CD8-positive, alpha-beta memory T cell (primary cell): Measurements from ENCODE around the gene ADGRF3. TPM values are rescaled to one million over a fixed set of nuclear protein-coding genes. Genes with fewer than 3 reads are reported as not detected.
"Not testable (repeated sequence)": the region's sequence is repeated elsewhere in the genome, so short reads cannot be mapped to it uniquely, and the experiment has no call there.

Source experiments
- CTCF ChIA-PET: fragments of 350-600 bp; sonication (Branson Sonifier 250); formaldehyde crosslinking; loops from one replicate; lab custom pipeline; 2021; ENCODE audit warnings: antibody characterized with exemption; lab: Charles Lee
- POLR2A ChIA-PET: fragments of 350-600 bp; sonication (Branson Sonifier 250); formaldehyde crosslinking; loops from one replicate; lab custom pipeline; 2021; ENCODE audit warnings: antibody characterized with exemption; lab: Charles Lee
- DNase-seq, 5 donors: peaks; one replicate each; pipeline versions ENCODE4 v3.0.0 to v3.0.0-alpha.2; 2020 to 2022; ENCODE audit warnings: mixed read lengths in 1 of 5
- H3K27ac ChIP-seq: one replicate; pipeline ENCODE4 v1.7.0; 2013; ENCODE audit warnings: low read depth, mild to moderate bottlenecking, low read length, moderate library complexity
- H3K27me3 ChIP-seq: 2 replicates; pipeline ENCODE4 v1.7.0; 2013; ENCODE audit warnings: low read length, mild to moderate bottlenecking; ENCODE audit not compliant: insufficient read depth, poor library complexity, severe bottlenecking
- H3K36me3 ChIP-seq: 2 replicates; pipeline ENCODE4 v1.7.0; 2013; ENCODE audit warnings: mild to moderate bottlenecking, low read length, moderate library complexity; ENCODE audit not compliant: insufficient read depth
- H3K4me1 ChIP-seq: 2 replicates; pipeline ENCODE4 v1.7.0; 2013; ENCODE audit warnings: mild to moderate bottlenecking, low read length, moderate library complexity; ENCODE audit not compliant: insufficient read depth
- H3K4me3 ChIP-seq: 2 replicates; pipeline ENCODE4 v1.7.0; 2013; ENCODE audit warnings: mild to moderate bottlenecking, low read length
- H3K9me3 ChIP-seq: 2 replicates; pipeline ENCODE4 v1.7.0; 2013; ENCODE audit warnings: mild to moderate bottlenecking, low read length
- H3K27ac Mint-ChIP-seq, 8 donors: one replicate each; pipeline ENCODE4 v1.8.0; 2020 to 2021; ENCODE audit warnings: mixed read lengths in 8 of 8, mild to moderate bottlenecking in 6 of 8, inconsistent platforms in 3 of 8, moderate library complexity in 3 of 8
- H3K27me3 Mint-ChIP-seq, 2 donors: one replicate each; pipeline ENCODE4 v1.8.0; 2020 to 2021; ENCODE audit warnings: mixed read lengths in 2 of 2, mild to moderate bottlenecking in 1 of 2, moderate library complexity in 1 of 2
- H3K36me3 Mint-ChIP-seq, 3 donors: one replicate each; pipeline ENCODE4 v1.8.0; 2020 to 2021; ENCODE audit warnings: mixed read lengths in 3 of 3, inconsistent platforms in 1 of 3, mild to moderate bottlenecking in 1 of 3
- H3K4me1 Mint-ChIP-seq, 3 donors: one replicate each; pipeline ENCODE4 v1.8.0; 2020 to 2021; ENCODE audit warnings: mixed read lengths in 3 of 3, inconsistent platforms in 1 of 3, mild to moderate bottlenecking in 1 of 3
- H3K4me3 Mint-ChIP-seq, 7 donors: one replicate each; pipeline ENCODE4 v1.8.0; 2020 to 2021; ENCODE audit warnings: mixed read lengths in 7 of 7, mild to moderate bottlenecking in 6 of 7, moderate library complexity in 4 of 7, inconsistent platforms in 2 of 7
- H3K9me3 Mint-ChIP-seq, 5 donors: one replicate each; pipeline ENCODE4 v1.8.0; 2020 to 2022; ENCODE audit warnings: mixed read lengths in 5 of 5, mild to moderate bottlenecking in 3 of 5, moderate library complexity in 2 of 5, inconsistent platforms in 1 of 5
- polyA plus RNA-seq: library from polyadenylated mRNA; unstranded; fragments of 300-500 nt; fragmentation: Illumina TruSeq; gene quantifications from one replicate; pipeline ENCODE4 v1.2.3, GENCODE V29; 2021
- total RNA-seq, 2 experiments: library from RNA; stranded (reverse); gene quantifications; one replicate each; pipeline ENCODE4 v1.2.3, GENCODE V29; 2021

ADGRF3 gene
- total and polyA plus RNA-seq, 3 experiments from 2014 or later: 0.43 to 4.0 (median 2.6) TPM

DNA sequence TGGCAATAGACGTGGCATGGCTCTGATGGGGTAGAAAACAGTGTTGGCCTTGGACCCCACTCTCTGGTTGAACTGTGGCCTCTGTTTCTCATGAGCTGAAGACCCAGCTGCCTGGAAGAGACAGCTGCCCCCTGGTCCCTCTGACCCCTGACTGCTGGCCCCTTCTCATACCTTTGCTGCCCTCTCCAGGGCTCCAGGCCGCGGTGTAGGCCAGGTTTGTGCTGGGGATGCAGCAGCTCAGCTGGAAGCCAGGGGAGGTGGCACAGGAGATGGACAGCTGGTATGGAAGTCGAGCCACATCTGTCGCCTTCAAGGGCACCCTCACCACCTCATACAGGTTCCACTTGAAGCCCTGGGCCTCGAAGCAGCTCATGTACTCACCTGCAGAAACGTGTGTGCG is 32.3 kb downstream of the ADGRF3 start:
- H3K36me3 ChIP-seq: no peaks in the 10 kb centered on the region
- no peaks in the 10 kb centered on the region for H3K4me1 ChIP-seq
- Mint-ChIP-seq H3K27ac (no peak overlapping the region), H3K4me1 (no peaks in the 10 kb centered on the region), H3K4me3 (no peak overlapping the region), H3K36me3 (no peaks in the 10 kb centered on the region), H3K9me3 (no peaks in the 10 kb centered on the region), H3K27me3 (no peaks in the 10 kb centered on the region)
- no peaks in the 10 kb centered on the region for H3K27me3 ChIP-seq
- H3K4me3 ChIP-seq: no peak overlapping the region
- DNase-seq: no peak
- H3K27ac ChIP-seq: no peak overlapping the region
- ChIA-PET POLR2A (no interaction called here), CTCF (no interaction called here)
- no peaks in the 10 kb centered on the region for H3K9me3 ChIP-seq

DNA sequence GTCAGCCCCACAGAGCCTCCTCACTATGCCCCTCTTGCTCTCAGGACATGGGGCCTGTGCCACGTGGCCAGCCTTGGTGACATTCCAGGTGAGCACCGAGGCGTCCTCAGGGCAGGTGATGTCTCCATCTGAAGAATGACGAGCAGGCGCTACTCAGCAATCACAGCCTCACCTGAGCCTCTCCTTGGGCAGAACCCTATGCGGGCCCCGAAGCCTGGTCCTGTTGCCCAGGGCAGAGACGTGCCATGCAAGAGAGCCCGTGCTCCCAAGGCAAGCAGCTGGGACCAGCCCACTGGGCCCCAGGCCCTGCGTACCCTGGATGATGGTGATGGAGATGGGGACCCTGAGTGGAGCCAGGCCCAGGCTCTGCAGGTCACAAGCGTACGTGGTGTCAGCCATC is 33.1 kb downstream of the ADGRF3 start:
- H3K27me3 ChIP-seq: no peaks in the 10 kb centered on the region
- no peak for DNase-seq
- no peaks in the 10 kb centered on the region for H3K36me3 ChIP-seq
- H3K4me3 Mint-ChIP-seq: no peak overlapping the region
- ChIA-PET POLR2A (no interaction called here), CTCF (no interaction called here)
- H3K9me3 ChIP-seq: no peaks in the 10 kb centered on the region
- no peaks in the 10 kb centered on the region for H3K9me3 Mint-ChIP-seq
- no peak overlapping the region for H3K4me3 ChIP-seq
- H3K4me1 Mint-ChIP-seq: no peaks in the 10 kb centered on the region
- no peaks in the 10 kb centered on the region for H3K36me3 Mint-ChIP-seq
- H3K27ac Mint-ChIP-seq: no peak overlapping the region
- H3K27me3 Mint-ChIP-seq: no peaks in the 10 kb centered on the region
- no peak overlapping the region for H3K27ac ChIP-seq
- H3K4me1 ChIP-seq: no peaks in the 10 kb centered on the region

DNA sequence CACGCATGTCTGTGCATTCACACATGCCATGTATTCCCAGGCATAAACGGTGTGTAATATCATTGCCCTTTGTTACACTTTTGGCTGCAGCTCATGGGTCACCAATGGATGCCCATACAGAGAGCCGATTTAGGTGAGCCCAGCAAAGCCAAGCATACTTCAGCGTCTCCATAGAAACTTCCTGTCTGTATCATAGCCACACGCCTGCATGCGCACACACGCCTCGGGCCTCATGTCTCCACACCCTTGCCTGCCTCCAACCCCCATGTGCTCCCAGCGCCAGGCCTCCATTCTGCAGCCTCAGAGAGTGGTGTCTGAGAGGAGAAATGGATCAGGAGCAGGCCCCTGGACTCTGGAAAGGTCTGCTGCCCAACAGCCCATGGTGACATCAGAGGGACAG is 34.1 kb downstream of the ADGRF3 start:
- H3K9me3 Mint-ChIP-seq: no peaks in the 10 kb centered on the region
- no peak for DNase-seq
- CTCF ChIA-PET: no interaction called here
- Histone ChIP-seq H3K4me1 (no peaks in the 10 kb centered on the region), H3K36me3 (no peaks in the 10 kb centered on the region), H3K27ac (no peak overlapping the region), H3K4me3 (no peak overlapping the region), H3K9me3 (no peaks in the 10 kb centered on the region), H3K27me3 (no peaks in the 10 kb centered on the region)
- no peak overlapping the region for H3K27ac Mint-ChIP-seq
- POLR2A ChIA-PET: no interaction called here
- no peak overlapping the region for H3K4me3 Mint-ChIP-seq
- H3K36me3 Mint-ChIP-seq: no peaks in the 10 kb centered on the region
- H3K4me1 Mint-ChIP-seq: no peaks in the 10 kb centered on the region
- H3K27me3 Mint-ChIP-seq: no peaks in the 10 kb centered on the region

DNA sequence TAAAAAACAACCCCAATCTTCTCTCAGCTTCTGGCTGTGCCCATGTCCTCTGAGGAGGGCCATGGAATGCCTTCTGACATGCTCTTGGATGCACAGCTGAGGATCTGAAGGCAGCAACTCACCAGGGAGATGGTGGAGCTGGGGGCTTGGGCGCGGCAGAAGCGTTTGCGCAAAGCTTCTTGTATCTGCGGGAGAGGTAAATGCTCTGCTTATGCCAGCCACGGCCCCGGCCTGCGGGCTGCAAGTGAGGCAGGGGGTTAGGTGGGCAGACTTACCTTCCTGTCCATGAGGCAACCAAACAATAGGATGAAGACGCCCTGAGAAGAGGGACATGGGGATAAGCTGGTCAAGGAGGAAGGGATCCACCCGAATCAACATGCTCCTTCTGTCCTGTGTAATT is 36.7 kb downstream of the ADGRF3 start:
- H3K27me3 ChIP-seq: no peaks in the 10 kb centered on the region
- H3K4me1 ChIP-seq: no peaks in the 10 kb centered on the region
- POLR2A ChIA-PET: interaction anchor here (0.6 kb wide), 1 partner anchor 13 kb away, joined by 3 read pairs; no protein-coding TSS in a partner anchor
- no peak overlapping the region for H3K27ac ChIP-seq
- Mint-ChIP-seq H3K27me3 (no peaks in the 10 kb centered on the region), H3K9me3 (no peaks in the 10 kb centered on the region), H3K27ac (no peak overlapping the region), H3K4me3 (no peak overlapping the region), H3K36me3 (no peaks in the 10 kb centered on the region), H3K4me1 (no peaks in the 10 kb centered on the region)
- no peaks in the 10 kb centered on the region for H3K9me3 ChIP-seq
- no peaks in the 10 kb centered on the region for H3K36me3 ChIP-seq
- CTCF ChIA-PET: no interaction called here
- H3K4me3 ChIP-seq: no peak overlapping the region
- no peak for DNase-seq

DNA sequence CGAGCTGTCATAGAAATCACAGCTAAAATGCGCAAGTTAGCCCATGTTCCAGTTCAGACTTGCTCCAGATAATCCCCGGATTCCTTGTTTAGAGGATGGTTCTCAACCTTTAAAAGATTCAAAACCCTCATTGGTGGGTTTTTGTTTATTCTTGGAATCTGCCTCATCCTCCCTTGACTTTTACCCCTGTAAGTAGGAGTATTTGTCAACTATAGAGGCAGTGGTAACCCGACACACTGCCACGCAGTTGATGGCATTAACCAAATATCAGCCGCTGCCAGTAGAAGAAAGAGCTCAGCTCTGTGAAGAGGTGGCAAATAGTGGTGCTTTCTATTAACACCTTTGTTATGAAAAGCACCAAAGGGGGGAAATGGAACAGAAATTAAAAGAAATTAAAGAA is 41.0 kb downstream of the ADGRF3 start:
- ChIA-PET CTCF (no interaction called here), POLR2A (no interaction called here)
- Histone ChIP-seq H3K4me1 (peaks cover 5% of the 10 kb centered on the region), H3K36me3 (no peaks in the 10 kb centered on the region), H3K9me3 (no peaks in the 10 kb centered on the region), H3K27ac (no peak overlapping the region), H3K4me3 (no peak overlapping the region), H3K27me3 (no peaks in the 10 kb centered on the region)
- Mint-ChIP-seq H3K9me3 (no peaks in the 10 kb centered on the region), H3K27me3 (no peaks in the 10 kb centered on the region), H3K4me3 (no peak overlapping the region), H3K36me3 (peaks cover 0 to 3% (median 0%) of the 10 kb centered on the region in 3 donors), H3K4me1 (no peaks in the 10 kb centered on the region), H3K27ac (no peak overlapping the region)
- no peak for DNase-seq

DNA sequence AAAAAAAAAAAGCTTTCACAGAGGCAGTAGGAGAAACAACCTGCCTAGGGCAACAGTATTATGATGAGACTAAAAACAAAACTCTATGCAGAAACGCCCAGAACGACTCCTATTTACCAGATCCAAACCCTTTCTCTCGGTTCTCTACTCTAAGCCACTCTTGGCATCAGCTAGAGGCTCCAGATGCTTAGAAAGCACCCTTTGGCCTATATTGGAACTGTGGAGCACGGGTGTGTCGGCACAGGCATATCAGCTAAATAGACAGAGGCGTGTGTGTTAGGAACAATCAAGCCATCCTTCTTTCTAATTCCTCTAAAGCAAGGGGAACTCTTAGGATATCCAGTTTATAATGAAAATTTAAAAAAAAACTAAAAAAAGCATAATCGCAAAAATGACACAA is 41.5 kb downstream of the ADGRF3 start:
- H3K27me3 Mint-ChIP-seq, POLR2A ChIA-PET: not testable (repeated sequence)

DNA sequence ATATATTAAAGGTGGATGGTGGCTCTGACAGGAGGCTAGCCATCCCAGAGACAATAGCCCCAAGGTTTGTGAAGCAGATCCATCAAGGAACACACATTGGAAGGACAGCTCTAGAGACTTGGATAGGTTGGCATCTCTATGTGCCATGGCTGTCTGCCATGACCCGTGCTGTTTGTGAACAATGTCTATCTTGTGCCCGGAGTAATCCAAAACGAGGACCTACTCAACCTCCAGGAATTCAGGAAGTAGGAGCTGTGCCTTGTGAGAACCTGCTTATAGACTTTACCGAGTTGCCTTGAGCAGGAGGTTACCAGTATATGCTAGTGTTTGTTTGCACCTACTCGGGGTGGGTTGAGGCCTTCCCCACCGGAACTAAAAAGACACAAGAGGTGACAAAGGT is 43.7 kb downstream of the ADGRF3 start:
- H3K36me3 ChIP-seq: no peaks in the 10 kb centered on the region
- H3K9me3 Mint-ChIP-seq: no peaks in the 10 kb centered on the region
- ChIA-PET POLR2A (no interaction called here), CTCF (no interaction called here)
- H3K27me3 ChIP-seq: no peaks in the 10 kb centered on the region
- no peaks in the 10 kb centered on the region for H3K27me3 Mint-ChIP-seq
- H3K4me3 Mint-ChIP-seq: no peak overlapping the region
- H3K4me1 ChIP-seq: peaks cover 14% of the 10 kb centered on the region
- peak overlapping the region in 1 of 8 donors; percentile 60 for H3K27ac Mint-ChIP-seq
- peaks cover 0 to 3% (median 0%) of the 10 kb centered on the region in 3 donors for H3K36me3 Mint-ChIP-seq
- DNase-seq: no peak
- H3K27ac ChIP-seq: no peak overlapping the region
- H3K4me1 Mint-ChIP-seq: no peaks in the 10 kb centered on the region
- H3K4me3 ChIP-seq: no peak overlapping the region
- H3K9me3 ChIP-seq: no peaks in the 10 kb centered on the region

More for the DNA sequence above, 41.5 kb downstream of the ADGRF3 start:
- H3K36me3 ChIP-seq, H3K36me3 Mint-ChIP-seq, H3K4me3 Mint-ChIP-seq, H3K9me3 ChIP-seq, H3K27ac Mint-ChIP-seq, DNase-seq, H3K4me1 Mint-ChIP-seq, H3K27me3 ChIP-seq, CTCF ChIA-PET, H3K4me3 ChIP-seq, H3K4me1 ChIP-seq, H3K9me3 Mint-ChIP-seq, H3K27ac ChIP-seq: not testable (repeated sequence)

DNA sequence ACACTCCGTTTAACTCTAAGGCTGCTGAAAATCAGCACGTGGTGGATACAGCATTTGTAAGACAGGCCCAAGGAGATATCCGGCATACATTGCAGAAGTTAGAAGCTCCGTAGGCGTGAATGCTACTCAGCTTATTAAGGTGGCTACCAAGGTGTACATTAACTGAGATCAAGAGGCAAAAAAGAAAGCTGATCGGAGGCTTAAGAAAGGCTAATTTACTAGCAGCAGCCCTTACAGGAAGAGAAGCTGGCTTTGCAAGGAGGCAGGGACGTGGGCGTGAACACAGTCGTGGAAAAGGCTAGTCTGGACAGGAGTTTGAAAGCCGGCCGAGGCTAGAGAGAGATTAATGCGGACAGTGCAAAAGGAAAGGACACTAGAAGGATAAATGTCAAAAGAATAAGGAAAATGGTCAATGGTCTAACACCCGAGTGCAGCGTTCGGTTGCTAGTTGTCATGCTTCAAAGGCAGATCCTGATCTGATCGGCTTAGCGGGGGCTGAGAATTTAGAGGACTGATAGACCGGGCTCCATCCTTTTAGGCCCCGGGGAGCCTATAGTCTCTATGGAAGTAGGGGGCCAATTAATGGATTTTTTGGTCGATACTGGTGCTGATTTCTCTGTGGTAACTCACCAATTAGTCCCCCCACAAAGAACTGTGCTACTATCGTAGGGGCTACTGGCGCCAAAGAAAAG is 46.2 kb downstream of the ADGRF3 start:
- Mint-ChIP-seq H3K36me3 (peaks cover 0 to 3% (median 0%) of the 10 kb centered on the region in 3 donors), H3K4me3 (no peak overlapping the region), H3K9me3 (no peaks in the 10 kb centered on the region), H3K27me3 (no peaks in the 10 kb centered on the region), H3K4me1 (no peaks in the 10 kb centered on the region), H3K27ac (no peak overlapping the region)
- DNase-seq: no peak
- Histone ChIP-seq H3K27ac (no peak overlapping the region), H3K27me3 (no peaks in the 10 kb centered on the region), H3K4me1 (peaks cover 14% of the 10 kb centered on the region), H3K9me3 (no peaks in the 10 kb centered on the region), H3K36me3 (no peaks in the 10 kb centered on the region), H3K4me3 (peak overlapping the region; percentile 49)
- POLR2A ChIA-PET: interaction anchor here (0.6 to 1.1 kb wide), 3 partner anchors 47 to 1027 kb away, joined by 3 to 4 read pairs (median 3); partner anchors contain the start of gene ADGRF3
- CTCF ChIA-PET: interaction anchor here (0.6 to 1.0 kb wide), 2 partner anchors 27 to 1133 kb away, joined by 3 read pairs; no protein-coding TSS in a partner anchor
